ENCODE results near the gene TPSG1. TPM values are rescaled to one million over a fixed set of nuclear protein-coding genes. Genes with fewer than 3 reads are reported as not detected.
A peak's percentile ranks its signal among the peaks of the same experiment; 100 is the strongest.
"Not testable (repeated sequence)": the region's sequence is repeated elsewhere in the genome, so short reads cannot be mapped to it uniquely, and the experiment has no call there.

Gene TPSG1
- total RNA-seq, 1 experiment from 2014 or later = not detected

DNA sequence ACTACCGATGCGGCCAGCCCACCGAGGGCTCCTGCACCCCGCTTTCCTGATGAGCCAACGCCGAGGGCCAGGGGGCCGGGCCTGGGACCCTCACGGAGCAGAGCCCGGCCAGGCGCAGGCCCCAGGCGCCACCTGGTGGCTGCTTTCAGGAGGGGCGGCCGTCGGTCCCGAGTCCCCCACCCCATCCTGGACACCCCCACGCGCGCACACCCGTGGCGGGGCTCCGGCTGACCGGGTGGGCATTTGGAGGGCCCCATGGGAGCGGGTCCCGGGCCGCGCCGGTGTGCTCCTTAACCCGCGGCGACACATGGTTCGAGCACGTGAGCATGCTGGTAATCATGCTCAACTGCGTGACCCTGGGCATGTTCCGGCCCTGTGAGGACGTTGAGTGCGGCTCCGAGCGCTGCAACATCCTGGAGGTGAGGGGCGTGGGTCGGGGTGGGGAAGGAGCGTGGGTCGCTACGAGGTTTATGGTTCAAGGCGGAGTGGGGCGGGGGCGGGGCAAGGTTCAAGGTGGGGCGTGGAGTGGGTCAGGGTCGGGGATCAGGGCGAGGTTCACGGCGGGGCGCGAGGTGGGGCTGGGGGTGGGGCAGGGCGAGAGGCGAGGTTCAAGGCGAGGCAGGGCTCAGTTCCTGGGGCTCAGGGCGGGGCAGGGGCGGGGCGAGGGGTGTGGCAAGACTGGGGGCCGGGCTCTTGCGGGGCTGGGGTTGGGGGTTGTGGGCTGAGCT lies 30.2 kb downstream of the TPSG1 start:
- no peak for DNase-seq (ENCODE audit: low read depth in 1 of 2, low spot score in 2 of 2)
- H3K36me3 ChIP-seq = no peaks in the 10 kb centered on the region
- no peaks in the 10 kb centered on the region for H3K4me1 ChIP-seq (replicated peaks)
- H3K27ac ChIP-seq = no peak overlapping the region
- H3K9me3 ChIP-seq (replicated peaks) = no peaks in the 10 kb centered on the region
- 0 out of 2 replicates have a peak, but pooled peaks cover 14% of the 10 kb centered on the region for H3K27me3 ChIP-seq (replicated peaks)
- H3K4me3 ChIP-seq = no peak overlapping the region

GRCh38 chr16:1193825-1194581 lies 31.1 kb downstream of the TPSG1 start:
- no peak overlapping the region for H3K27ac ChIP-seq
- H3K9me3 ChIP-seq (replicated peaks) = no peaks in the 10 kb centered on the region
- DNase-seq (ENCODE audit: low read depth in 1 of 2, low spot score in 2 of 2) = no peak
- H3K36me3 ChIP-seq = no peaks in the 10 kb centered on the region
- H3K4me1 ChIP-seq (replicated peaks) = no peaks in the 10 kb centered on the region
- no peak overlapping the region for H3K4me3 ChIP-seq
- 0 out of 2 replicates have a peak, but pooled peaks cover 14% of the 10 kb centered on the region for H3K27me3 ChIP-seq (replicated peaks)

- DNase-seq (ENCODE audit: low read depth in 1 of 2, low spot score in 2 of 2) = no peak
- Histone ChIP-seq H3K36me3 (no peaks in the 10 kb centered on the region), H3K4me1 (replicated peaks) (no peaks in the 10 kb centered on the region), H3K4me3 (no peak overlapping the region), H3K27ac (no peak overlapping the region), H3K9me3 (replicated peaks) (no peaks in the 10 kb centered on the region), H3K27me3 (replicated peaks) (0 out of 2 replicates have a peak, but pooled peaks cover 17% of the 10 kb centered on the region)
Measured at GRCh38 chr16:1193143-1193824, 31.8 kb downstream of the TPSG1 start.

DNA sequence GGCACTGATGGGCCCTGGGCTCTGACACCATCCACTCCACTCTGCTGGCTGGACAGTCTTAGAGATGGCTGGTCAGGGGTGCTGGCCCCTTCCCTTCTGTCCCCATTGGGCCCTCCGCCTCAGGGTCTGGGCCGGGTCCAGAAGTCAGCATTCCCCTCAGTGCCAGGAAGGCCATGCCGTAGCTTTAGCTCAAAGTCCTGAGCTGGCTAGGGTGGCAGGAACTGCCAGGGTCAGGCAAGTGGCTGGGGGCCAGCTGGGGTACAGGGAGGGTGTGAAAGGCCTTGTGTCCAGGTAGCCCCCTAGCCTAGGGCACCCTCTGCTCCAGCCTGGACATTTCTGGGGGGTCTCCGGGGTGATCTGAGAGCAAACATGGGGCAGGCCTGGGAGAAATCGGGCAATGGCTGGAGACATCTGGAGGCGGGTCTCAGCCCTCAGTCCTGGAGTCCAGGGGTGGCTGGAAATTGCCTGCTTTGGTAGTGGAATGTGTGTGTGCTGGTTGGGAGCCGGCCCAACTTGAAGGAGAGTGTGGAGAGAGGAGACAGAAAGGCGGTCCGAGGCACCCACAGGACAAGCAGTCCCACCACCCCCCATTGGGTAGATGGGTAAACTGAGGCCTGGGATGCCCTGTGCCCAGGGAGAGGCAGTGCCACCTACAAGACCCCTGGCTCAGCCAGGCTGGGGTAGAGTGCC lies 32.5 kb downstream of the TPSG1 start:
- Histone ChIP-seq H3K9me3 (replicated peaks) (no peaks in the 10 kb centered on the region), H3K36me3 (no peaks in the 10 kb centered on the region), H3K27me3 (replicated peaks) (0 out of 2 replicates have a peak, but pooled peaks cover 17% of the 10 kb centered on the region), H3K27ac (no peak overlapping the region), H3K4me3 (no peak overlapping the region), H3K4me1 (replicated peaks) (no peaks in the 10 kb centered on the region)
- DNase-seq (ENCODE audit: low read depth in 1 of 2, low spot score in 2 of 2) = no peak

DNA sequence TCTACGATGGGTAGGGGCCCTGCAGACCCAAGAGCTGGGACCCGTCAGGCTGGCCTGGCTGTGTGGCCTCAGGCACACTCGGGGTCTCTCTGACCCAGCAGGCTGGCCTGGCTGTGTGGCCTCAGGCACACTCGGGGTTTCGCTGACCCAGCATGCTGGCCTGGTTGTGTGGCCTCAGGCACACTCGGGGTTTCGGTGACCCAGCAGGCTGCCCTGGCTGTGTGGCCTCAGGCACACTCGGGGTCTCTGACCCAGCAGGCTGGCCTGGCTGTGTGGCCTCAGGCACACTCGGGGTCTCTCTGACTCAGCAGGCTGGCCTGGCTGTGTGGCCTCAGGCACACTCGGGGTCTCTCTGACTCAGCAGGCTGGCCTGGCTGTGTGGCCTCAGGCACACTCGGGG lies 34.3 kb downstream of the TPSG1 start:
- H3K27ac ChIP-seq; H3K4me1 ChIP-seq (replicated peaks); H3K36me3 ChIP-seq; H3K4me3 ChIP-seq; DNase-seq (ENCODE audit: low read depth in 1 of 2, low spot score in 2 of 2); H3K9me3 ChIP-seq (replicated peaks): not testable (repeated sequence)
- H3K27me3 ChIP-seq (replicated peaks) = 0 out of 2 replicates have a peak, but pooled peaks cover 17% of the 10 kb centered on the region

DNA sequence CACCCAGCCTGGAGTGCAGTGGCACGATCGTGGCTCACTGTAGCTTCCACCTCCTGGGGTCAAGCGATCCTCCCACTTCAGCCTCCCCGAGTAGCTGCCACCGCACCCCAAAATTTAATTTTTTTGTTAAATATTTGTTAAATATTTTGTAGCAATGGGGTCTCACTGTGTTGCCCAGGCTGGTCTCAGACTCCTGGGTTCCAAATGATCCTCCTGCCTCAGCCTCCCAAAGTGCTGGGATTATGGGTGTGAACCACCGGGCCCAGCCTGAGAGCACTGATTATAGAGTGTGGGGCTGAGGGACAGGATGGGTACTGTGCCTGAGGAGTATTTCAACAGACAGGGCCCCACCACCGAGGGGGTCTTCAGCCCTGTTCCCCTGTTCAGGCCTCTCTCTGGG lies 35.6 kb downstream of the TPSG1 start:
- Histone ChIP-seq H3K27ac (no peak overlapping the region), H3K9me3 (replicated peaks) (no peaks in the 10 kb centered on the region), H3K36me3 (no peaks in the 10 kb centered on the region), H3K4me3 (no peak overlapping the region), H3K4me1 (replicated peaks) (no peaks in the 10 kb centered on the region), H3K27me3 (replicated peaks) (0 out of 2 replicates have a peak, but pooled peaks cover 13% of the 10 kb centered on the region)
- DNase-seq (ENCODE audit: low read depth in 1 of 2, low spot score in 2 of 2) = no peak

- no peak overlapping the region for H3K4me3 ChIP-seq
- H3K4me1 ChIP-seq (replicated peaks) = peaks cover under 1% of the 10 kb centered on the region
- no peaks in the 10 kb centered on the region for H3K9me3 ChIP-seq (replicated peaks)
- no peak overlapping the region for H3K27ac ChIP-seq
- no peaks in the 10 kb centered on the region for H3K36me3 ChIP-seq
- DNase-seq (ENCODE audit: low read depth in 1 of 2, low spot score in 2 of 2) = no peak
- H3K27me3 ChIP-seq (replicated peaks) = peaks cover 9% of the 10 kb centered on the region; the same call in 1 of the 2 replicates
Measured at GRCh38 chr16:1188432-1189189, 36.5 kb downstream of the TPSG1 start.

- not testable (repeated sequence) for DNase-seq (ENCODE audit: low read depth in 1 of 2, low spot score in 2 of 2); H3K27me3 ChIP-seq (replicated peaks); H3K27ac ChIP-seq; H3K36me3 ChIP-seq; H3K4me3 ChIP-seq; H3K9me3 ChIP-seq (replicated peaks)
- peaks cover 21% of the 10 kb centered on the region for H3K4me1 ChIP-seq (replicated peaks)
Measured at GRCh38 chr16:1185460-1186207, 39.4 kb downstream of the TPSG1 start.

GRCh38 chr16:1184980-1185379 lies 40.1 kb downstream of the TPSG1 start:
- Histone ChIP-seq H3K4me1 (replicated peaks) (peaks cover 21% of the 10 kb centered on the region), H3K27me3 (replicated peaks) (peaks cover 7% of the 10 kb centered on the region; the same call in 1 of the 2 replicates), H3K9me3 (replicated peaks) (no peaks in the 10 kb centered on the region), H3K36me3 (no peaks in the 10 kb centered on the region), H3K27ac (no peak overlapping the region), H3K4me3 (no peak overlapping the region)
- no peak for DNase-seq (ENCODE audit: low read depth in 1 of 2, low spot score in 2 of 2)

DNA sequence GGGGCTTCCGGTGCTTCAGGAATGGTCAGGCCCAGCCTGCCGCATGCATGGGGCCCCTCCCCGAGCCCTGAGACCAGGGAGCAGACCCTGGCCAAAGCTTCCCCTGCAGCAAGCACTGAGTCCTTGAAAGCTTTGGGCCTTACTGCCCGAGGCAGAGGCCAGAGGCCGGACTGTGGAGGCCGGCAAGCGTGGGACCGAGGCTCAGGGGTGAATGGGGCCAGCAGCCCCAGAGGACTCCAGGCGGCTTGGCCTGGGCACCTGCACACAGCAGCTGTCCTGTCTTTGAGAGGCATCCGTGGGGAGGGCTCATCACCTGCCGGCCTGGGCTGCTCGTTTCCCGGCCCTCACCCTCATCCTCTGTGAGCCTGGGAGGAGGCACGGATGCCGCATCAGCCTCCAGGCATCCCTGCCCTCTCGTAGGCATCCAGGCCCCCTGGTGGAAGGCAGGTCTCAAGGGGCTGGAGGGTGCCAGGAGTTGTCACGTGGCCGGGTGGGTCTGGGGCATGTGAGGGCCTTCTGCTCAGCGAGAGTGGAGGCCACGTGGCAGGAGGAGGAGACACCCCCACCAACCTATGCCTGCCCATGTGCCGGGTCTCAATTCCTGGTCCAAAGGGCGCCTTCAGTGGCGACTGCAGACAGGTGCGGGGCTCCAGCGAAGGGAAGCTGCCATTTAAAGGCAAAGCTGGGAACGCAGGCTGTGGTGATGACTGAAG lies 40.8 kb downstream of the TPSG1 start:
- peaks cover 7% of the 10 kb centered on the region; the same call in 1 of the 2 replicates for H3K27me3 ChIP-seq (replicated peaks)
- H3K36me3 ChIP-seq = no peaks in the 10 kb centered on the region
- DNase-seq (ENCODE audit: low read depth in 1 of 2, low spot score in 2 of 2) = no peak
- no peak overlapping the region for H3K27ac ChIP-seq
- no peaks in the 10 kb centered on the region for H3K9me3 ChIP-seq (replicated peaks)
- H3K4me1 ChIP-seq (replicated peaks) = peaks cover 21% of the 10 kb centered on the region
- H3K4me3 ChIP-seq = no peak overlapping the region

DNA sequence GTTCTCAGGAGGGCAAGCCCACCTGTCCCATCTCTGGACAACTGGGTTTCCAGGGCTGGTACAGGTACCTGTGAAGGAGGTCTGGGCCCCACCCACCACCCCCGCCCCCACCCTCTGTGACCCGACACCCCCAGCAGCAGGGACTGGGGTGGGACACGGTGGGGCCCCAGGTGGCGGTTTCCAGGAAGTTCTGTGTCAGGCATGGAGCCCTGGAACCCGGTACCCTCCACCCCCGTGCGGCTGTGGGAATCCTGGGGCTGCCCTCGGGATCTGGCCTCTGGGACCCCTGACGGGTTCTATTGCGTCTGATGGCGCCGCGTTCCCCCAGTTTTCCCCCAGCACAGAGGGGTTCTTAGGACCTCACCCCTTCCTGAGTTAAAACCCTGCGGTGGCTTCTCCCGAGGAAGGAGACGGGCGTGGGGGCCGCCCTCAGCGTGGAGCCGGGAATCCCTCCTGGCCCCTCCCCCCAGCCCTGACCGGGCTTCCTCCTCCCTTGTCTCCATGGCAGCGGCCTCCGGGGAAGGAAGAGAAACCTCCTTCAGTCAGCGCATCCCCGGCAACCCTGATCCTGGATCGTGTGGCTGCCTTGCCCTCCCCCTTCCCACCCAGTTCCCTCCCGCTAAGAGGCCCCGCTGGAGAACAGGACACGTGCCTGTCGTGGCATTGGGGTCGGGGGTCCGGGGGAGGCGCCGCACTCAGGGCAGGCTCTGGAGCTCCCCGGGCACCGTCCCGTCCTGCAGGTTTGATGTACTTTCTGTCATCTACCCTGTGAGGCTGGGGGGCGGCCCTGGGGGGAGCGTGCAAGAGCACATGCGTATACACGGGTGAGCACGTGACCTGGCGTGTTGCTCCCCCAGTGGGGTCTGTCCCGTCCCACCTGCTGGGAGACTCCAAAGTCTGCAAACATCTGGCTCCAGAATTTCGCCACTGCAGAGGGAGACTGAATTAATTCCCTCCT lies 41.8 kb downstream of the TPSG1 start:
- H3K4me1 ChIP-seq (replicated peaks) = peaks cover 21% of the 10 kb centered on the region
- H3K4me3 ChIP-seq = no peak overlapping the region
- peak; percentile 37 to 63 for DNase-seq (ENCODE audit: low read depth in 1 of 2, low spot score in 2 of 2)
- H3K36me3 ChIP-seq = no peaks in the 10 kb centered on the region
- no peak overlapping the region for H3K27ac ChIP-seq
- H3K27me3 ChIP-seq (replicated peaks) = peaks cover 8% of the 10 kb centered on the region; the same call in 1 of the 2 replicates
- no peaks in the 10 kb centered on the region for H3K9me3 ChIP-seq (replicated peaks)

Measured in SJSA1 (cell line).